GM18951 (cell line): ENCODE measurements around the gene MAP2K2.

Source experiments
- POLR2A ChIP-seq: IDR thresholded peaks from 4 replicates; pipeline ENCODE4 v1.6.1; 2011; ENCODE audit warnings: mild to moderate bottlenecking; ENCODE audit not compliant: insufficient read length, insufficient read depth; ENCODE audit errors: extremely low read depth
- in situ Hi-C: fragments of 300-500 bp; cut with MboI; formaldehyde crosslinking; loops from one replicate; pipeline ENCODE4 v1.12.0; 2022; ENCODE audit warnings: low sequenced_read_pairs, mixed read lengths, inconsistent platforms; ENCODE audit not compliant: unreplicated experiment

MAP2K2 gene

GRCh38 chr19:4100647-4101495 lies 23.1 kb downstream of the MAP2K2 start:
- in situ Hi-C loops = no loop called here
- no peak for TF ChIP-seq POLR2A

GRCh38 chr19:4099041-4099764 lies 24.7 kb downstream of the MAP2K2 start:
- in situ Hi-C loops = no loop called here
- TF ChIP-seq POLR2A = no peak

- in situ Hi-C loops = no loop called here
- TF ChIP-seq POLR2A = no peak
Measured at GRCh38 chr19:4098493-4098892, 25.4 kb downstream of the MAP2K2 start.

- TF ChIP-seq POLR2A = no peak
- in situ Hi-C loops = no loop called here
Measured at GRCh38 chr19:4097501-4097900, 26.4 kb downstream of the MAP2K2 start.

- in situ Hi-C loops = no loop called here
- TF ChIP-seq POLR2A = no peak
Measured at GRCh38 chr19:4096049-4096892, 27.7 kb downstream of the MAP2K2 start.

GRCh38 chr19:4095488-4095844 lies 28.5 kb downstream of the MAP2K2 start:
- in situ Hi-C loops = no loop called here
- TF ChIP-seq POLR2A = no peak

GRCh38 chr19:4094761-4095487 lies 29.0 kb downstream of the MAP2K2 start:
- in situ Hi-C loops = no loop called here
- TF ChIP-seq POLR2A = no peak

- in situ Hi-C loops = no loop called here
Measured at GRCh38 chr19:4094291-4094690, 29.6 kb downstream of the MAP2K2 start.

GRCh38 chr19:4093643-4094175 lies 30.2 kb downstream of the MAP2K2 start:
- TF ChIP-seq POLR2A = no peak
- in situ Hi-C loops = no loop called here

More at GRCh38 chr19:4094291-4094690, 29.6 kb downstream of the MAP2K2 start:
- no peak for TF ChIP-seq POLR2A

GRCh38 chr19:4090356-4091220 lies 33.3 kb downstream of the MAP2K2 start:
- in situ Hi-C loops = no loop called here
- TF ChIP-seq POLR2A = no peak

- no peak for TF ChIP-seq POLR2A
- in situ Hi-C loops = no loop called here
Measured at GRCh38 chr19:4089946-4090345, 34.0 kb downstream of the MAP2K2 start.

- in situ Hi-C loops = no loop called here
- TF ChIP-seq POLR2A = peak; percentile 61
Measured at GRCh38 chr19:4089400-4089908, 34.5 kb downstream of the MAP2K2 start.

GRCh38 chr19:4088975-4089374 lies 34.9 kb downstream of the MAP2K2 start:
- in situ Hi-C loops = no loop called here
- TF ChIP-seq POLR2A = no peak
